ENCODE results near the gene NECAB3.
A peak's percentile ranks its signal among the peaks of the same experiment; 100 is the strongest.

NECAB3 gene

DNA sequence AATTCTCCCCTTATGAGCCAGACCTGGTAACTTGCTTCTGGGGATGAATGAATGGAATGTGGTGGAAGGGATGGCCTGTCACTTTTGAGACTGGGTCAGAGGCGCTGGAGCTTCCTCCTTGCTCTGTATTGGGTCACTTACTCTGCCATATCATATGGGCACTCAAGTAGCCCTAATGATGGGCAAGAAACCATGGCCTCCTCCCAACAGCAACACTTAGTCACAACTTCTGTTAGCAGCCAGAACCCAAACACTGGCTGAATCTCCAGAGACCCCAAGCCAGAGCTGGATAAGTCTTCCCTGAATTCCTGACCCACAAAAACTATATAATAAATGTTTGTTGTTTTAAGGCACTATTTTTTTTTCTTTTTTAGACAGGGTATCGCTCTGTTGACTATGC lies 6.5 kb upstream of the NECAB3 start:
- POLR2A ChIA-PET: interaction anchor here (0.6 to 0.9 kb wide), 2 partner anchors 8 to 16 kb away, joined by 3 read pairs; no protein-coding TSS in a partner anchor
- CTCF ChIA-PET: interaction anchor here (5.3 kb wide), 1 partner anchor 12 kb away, joined by 40 read pairs; the partner anchor contains the start of gene ACTL10
- TF ChIP-seq, protein P1, sequence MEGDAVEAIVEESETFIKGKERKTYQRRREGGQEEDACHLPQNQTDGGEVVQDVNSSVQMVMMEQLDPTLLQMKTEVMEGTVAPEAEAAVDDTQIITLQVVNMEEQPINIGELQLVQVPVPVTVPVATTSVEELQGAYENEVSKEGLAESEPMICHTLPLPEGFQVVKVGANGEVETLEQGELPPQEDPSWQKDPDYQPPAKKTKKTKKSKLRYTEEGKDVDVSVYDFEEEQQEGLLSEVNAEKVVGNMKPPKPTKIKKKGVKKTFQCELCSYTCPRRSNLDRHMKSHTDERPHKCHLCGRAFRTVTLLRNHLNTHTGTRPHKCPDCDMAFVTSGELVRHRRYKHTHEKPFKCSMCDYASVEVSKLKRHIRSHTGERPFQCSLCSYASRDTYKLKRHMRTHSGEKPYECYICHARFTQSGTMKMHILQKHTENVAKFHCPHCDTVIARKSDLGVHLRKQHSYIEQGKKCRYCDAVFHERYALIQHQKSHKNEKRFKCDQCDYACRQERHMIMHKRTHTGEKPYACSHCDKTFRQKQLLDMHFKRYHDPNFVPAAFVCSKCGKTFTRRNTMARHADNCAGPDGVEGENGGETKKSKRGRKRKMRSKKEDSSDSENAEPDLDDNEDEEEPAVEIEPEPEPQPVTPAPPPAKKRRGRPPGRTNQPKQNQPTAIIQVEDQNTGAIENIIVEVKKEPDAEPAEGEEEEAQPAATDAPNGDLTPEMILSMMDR (IDR thresholded peaks at IDR 0.05; ENCODE audit: insufficient read depth, low read length, missing control alignments): no peak
- peak; percentile 34 for DNase-seq (ENCODE audit: low read depth, low spot score)
- no peak overlapping the region for H3K4me3 ChIP-seq (ENCODE audit: low read depth, low read length)

DNA sequence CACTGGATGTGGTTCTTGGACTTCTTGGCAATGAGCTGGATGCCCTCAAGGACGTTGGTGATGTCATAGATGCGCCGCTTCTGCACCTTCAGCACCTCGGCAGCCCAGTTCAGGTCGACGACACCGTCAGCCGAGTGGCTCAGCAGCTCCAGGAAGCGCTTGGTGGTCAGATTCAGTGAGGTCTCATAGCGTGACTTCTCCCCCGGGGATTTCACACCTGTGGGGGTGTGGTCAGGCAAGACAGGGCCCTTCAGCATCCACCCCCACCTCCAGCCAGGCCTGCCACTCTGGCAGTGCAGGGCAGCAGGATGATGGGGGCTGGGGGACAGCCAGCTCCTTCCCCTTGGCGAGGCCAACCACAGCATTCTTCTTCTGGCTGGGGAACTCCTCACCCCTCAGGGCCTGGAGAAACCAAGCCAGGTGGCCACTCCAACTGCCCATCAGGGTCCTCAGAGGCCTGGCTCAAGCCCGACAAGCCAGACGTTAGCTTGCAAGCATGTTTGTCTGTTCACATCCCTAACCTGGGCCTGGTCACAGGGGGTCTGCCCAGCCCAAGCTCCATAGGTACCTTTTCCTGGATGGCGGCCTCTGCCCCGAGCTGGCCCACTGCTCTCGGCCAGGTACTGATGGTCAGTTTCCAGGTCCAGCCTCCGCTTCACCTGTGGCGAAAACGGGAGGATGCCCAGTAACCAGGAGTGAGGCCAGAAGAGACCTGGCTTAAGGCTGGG lies 5.7 kb upstream of the NECAB3 start:
- no peak for DNase-seq (ENCODE audit: low read depth, low spot score)
- POLR2A ChIA-PET: no interaction called here
- TF ChIP-seq, protein P1 (IDR thresholded peaks at IDR 0.05; ENCODE audit: insufficient read depth, low read length, missing control alignments): no peak
- CTCF ChIA-PET: interaction anchor here (0.8 to 5.3 kb wide), 3 partner anchors 12 to 52 kb away, joined by 3 to 40 read pairs (median 3); partner anchors contain the start of gene ACTL10
- no peak overlapping the region for H3K4me3 ChIP-seq (ENCODE audit: low read depth, low read length)

DNA sequence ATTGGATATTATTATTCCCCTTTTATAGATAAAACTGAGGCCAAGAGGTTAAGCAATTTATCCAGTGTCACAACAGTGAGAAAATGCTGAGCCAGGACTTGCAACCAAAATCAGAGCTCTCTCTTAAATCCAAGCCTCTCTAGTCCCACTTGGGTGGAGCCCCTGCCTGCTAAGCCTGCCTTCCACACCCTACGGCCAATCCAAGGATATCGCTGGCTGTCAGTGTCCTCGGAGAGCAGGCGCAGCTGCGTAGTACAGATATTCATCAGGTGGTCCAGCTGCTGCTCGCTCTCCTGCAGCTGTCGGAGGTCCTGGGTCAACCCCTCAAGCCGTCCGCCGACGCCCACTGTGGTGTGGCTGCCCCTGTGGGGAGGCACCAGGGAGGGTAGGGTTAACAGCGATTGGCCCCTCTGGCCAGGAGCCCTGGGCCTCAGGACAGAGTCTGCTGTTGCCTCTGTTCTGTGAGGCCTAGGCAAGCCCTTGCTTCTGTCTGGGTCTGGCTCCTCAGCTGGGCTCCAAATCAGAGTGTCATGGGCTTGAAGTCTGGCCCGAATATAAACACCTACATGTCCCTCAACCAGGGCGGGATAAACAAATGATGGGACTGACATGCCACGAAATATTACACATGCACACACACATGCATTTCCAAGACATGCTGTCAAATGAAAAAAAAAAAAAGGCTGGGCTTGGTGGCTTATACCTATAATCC lies 3.9 kb upstream of the NECAB3 start:
- POLR2A ChIA-PET: no interaction called here
- CTCF ChIA-PET: interaction anchor here (5.3 kb wide), 1 partner anchor 10 kb away, joined by 40 read pairs; the partner anchor contains the start of gene ACTL10
- TF ChIP-seq, protein P1 (IDR thresholded peaks at IDR 0.05; ENCODE audit: insufficient read depth, low read length, missing control alignments): no peak
- no peak overlapping the region for H3K4me3 ChIP-seq (ENCODE audit: low read depth, low read length)
- DNase-seq (ENCODE audit: low read depth, low spot score): no peak

DNA sequence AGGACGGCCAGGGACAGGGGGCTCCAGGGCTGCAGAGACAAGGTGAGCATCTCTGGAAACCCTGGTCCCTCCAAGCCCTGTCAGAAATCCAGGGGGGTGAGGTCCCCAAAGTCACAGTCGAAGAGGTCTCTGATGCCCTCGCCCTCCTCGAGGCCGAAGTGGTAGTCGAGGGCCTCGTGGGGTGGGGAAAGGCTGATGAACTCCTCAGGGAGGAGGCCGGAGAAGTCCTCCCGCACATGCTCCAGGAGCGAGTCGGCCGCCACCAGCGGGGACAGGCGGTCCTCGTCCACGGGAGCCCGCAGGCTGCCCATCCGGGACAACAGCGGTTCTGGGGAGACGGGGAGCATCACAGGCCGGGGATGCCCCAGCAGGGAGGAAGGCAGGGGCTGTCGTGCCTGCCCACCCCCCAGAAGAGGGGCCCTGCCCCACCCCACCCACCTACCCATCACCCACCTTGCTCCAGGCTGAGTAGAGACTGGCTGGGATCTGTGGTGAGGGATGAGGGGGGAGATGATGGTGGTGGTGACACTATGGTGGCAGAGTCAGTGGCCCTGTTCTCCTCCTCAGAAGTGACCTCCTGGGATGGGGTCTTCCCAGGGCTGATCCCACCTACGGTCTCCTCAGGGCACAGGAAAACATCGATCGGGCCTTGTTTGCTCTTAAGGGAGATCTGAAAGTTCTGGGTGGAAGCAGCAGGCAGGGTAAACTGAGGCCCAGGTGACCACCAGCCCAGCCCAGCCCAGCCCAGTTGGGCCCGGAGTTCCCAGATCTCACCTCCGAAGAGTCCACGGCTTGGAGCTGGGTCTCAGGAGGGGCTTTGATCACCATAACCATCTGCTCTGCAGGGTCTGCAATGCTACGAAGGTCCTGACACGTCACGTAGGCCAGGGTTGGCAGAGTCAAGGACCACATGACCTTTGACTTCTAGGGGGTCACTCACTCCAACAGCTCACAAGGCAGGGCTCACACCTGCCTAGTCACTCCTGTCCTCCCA lies 2.7 kb upstream of the NECAB3 start:
- H3K4me3 ChIP-seq (ENCODE audit: low read depth, low read length): no peak overlapping the region
- POLR2A ChIA-PET: no interaction called here
- CTCF ChIA-PET: interaction anchor here (0.7 to 5.3 kb wide), 2 partner anchors 9 to 10 kb away, joined by 3 to 40 read pairs; partner anchors contain the start of genes ACTL10 and E2F1
- DNase-seq (ENCODE audit: low read depth, low spot score): no peak
- TF ChIP-seq, protein P1 (IDR thresholded peaks at IDR 0.05; ENCODE audit: insufficient read depth, low read length, missing control alignments): no peak

DNA sequence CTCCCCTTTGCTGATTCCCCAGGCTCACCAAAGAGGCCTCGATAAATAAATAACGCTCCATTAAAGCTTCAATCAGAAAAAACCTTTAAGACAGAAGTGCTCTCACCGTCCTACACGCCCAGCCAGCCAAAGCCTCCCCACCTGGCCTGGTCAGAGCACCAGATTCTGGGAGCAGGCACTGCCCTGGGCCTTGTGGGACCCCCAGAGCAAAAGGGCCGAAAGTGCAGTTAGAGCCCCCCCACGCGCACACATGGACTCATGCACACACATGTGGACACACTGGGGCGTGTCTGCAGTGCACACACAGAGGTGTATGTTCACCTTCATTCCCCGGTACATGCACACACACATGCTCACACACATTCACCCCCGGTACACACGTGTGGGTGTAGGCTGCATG lies 1.9 kb upstream of the NECAB3 start:
- POLR2A ChIA-PET: no interaction called here

More for the DNA sequence above, 1.9 kb upstream of the NECAB3 start:
- DNase-seq (ENCODE audit: low read depth, low spot score): no peak
- CTCF ChIA-PET: interaction anchor here (1.7 to 2.1 kb wide), 2 partner anchors 9 to 11 kb away, joined by 5 to 7 read pairs; partner anchors contain the start of gene E2F1
- H3K4me3 ChIP-seq (ENCODE audit: low read depth, low read length): no peak overlapping the region
- TF ChIP-seq, protein P1 (IDR thresholded peaks at IDR 0.05; ENCODE audit: insufficient read depth, low read length, missing control alignments): no peak
